H1 (cell line): ENCODE results near the gene DHRS3.

Source experiments
- CHD2 ChIP-seq: IDR thresholded peaks from 2 replicates; pipeline ENCODE4 v1.6.1; 2012; ENCODE audit warnings: low read length, improper control_type of control experiment
- CTCF ChIP-seq, 3 experiments: IDR thresholded peaks; 1 replicate in 2 of 3; 2 replicates in 1 of 3; pipeline versions ENCODE4 v1.5.1 to v1.6.1; 2011; ENCODE audit warnings: low read length in 3 of 3, mild to moderate bottlenecking in 3 of 3, inconsistent platforms in 2 of 3, low read depth in 1 of 3, moderate library complexity in 1 of 3; ENCODE audit not compliant: insufficient read depth in 1 of 3; ENCODE audit errors: control extremely low read depth in 1 of 3
- EGR1 ChIP-seq: IDR thresholded peaks from 2 replicates; pipeline ENCODE4 v1.6.1; 2011; ENCODE audit warnings: low read depth, low read length, borderline replicate concordance
- EP300 ChIP-seq, 2 experiments: IDR thresholded peaks; 1 replicate in 1 of 2; 2 replicates in 1 of 2; pipeline ENCODE4 v1.6.1; 2011 to 2012; ENCODE audit warnings: low read depth in 2 of 2, low read length in 2 of 2, mild to moderate bottlenecking in 2 of 2, borderline replicate concordance in 1 of 2, inconsistent platforms in 1 of 2, moderate library complexity in 1 of 2
- HDAC2 ChIP-seq, 2 experiments: fragments of 300-600 bp in 1 of 2; sonication (generic) in 1 of 2; IDR thresholded peaks; 2 replicates each; pipeline ENCODE4 v1.6.1; 2011 to 2012; ENCODE audit warnings: low read depth in 2 of 2, low read length in 2 of 2, mild to moderate bottlenecking in 2 of 2, moderate library complexity in 2 of 2, borderline replicate concordance in 1 of 2, inconsistent platforms in 1 of 2
- JUN ChIP-seq: IDR thresholded peaks from 2 replicates; pipeline ENCODE4 v1.6.1; 2011; ENCODE audit warnings: low read depth, mild to moderate bottlenecking, improper control_type of control experiment, low read length
- POLR2A ChIP-seq, 2 experiments: IDR thresholded peaks; 1 replicate in 1 of 2; 2 replicates in 1 of 2; pipeline ENCODE4 v1.6.1; 2011; ENCODE audit warnings: low read depth in 2 of 2, low read length in 2 of 2, mild to moderate bottlenecking in 2 of 2; ENCODE audit errors: control extremely low read depth in 1 of 2
- POLR2AphosphoS5 ChIP-seq: IDR thresholded peaks from 2 replicates; pipeline ENCODE4 v1.6.1; 2011; ENCODE audit warnings: low read depth, low read length
- SIN3A ChIP-seq, 2 experiments: IDR thresholded peaks in 1 of 2; conservative IDR thresholded peaks in 1 of 2; 2 replicates each; pipeline ENCODE4 v1.6.1; 2011 to 2012; ENCODE audit warnings: low read length in 2 of 2, improper control_type of control experiment in 1 of 2, low read depth in 1 of 2, mild to moderate bottlenecking in 1 of 2
- TAF1 ChIP-seq: IDR thresholded peaks from 2 replicates; pipeline ENCODE4 v1.6.1; 2011; ENCODE audit warnings: mild to moderate bottlenecking, low read depth, low read length
- YY1 ChIP-seq: IDR thresholded peaks from 2 replicates; pipeline ENCODE4 v1.6.1; 2011; ENCODE audit warnings: low read depth, mild to moderate bottlenecking, low read length
- ZNF274 ChIP-seq: IDR thresholded peaks from 2 replicates; pipeline ENCODE4 v1.7.0; 2012; ENCODE audit warnings: low read length, borderline replicate concordance; ENCODE audit errors: extremely low read depth

- TF ChIP-seq CTCF (IDR thresholded peaks at IDR 0.05; ENCODE audit: control extremely low read depth in 1 of 3, insufficient read depth in 1 of 3, low read depth in 1 of 3, low read length in 3 of 3) = no peak
- TF ChIP-seq POLR2AphosphoS5 = no peak
- TF ChIP-seq YY1 = no peak
- TF ChIP-seq EGR1 = no peak
- TF ChIP-seq JUN = no peak
- no peak for TF ChIP-seq ZNF274
- TF ChIP-seq HDAC2 (IDR thresholded peaks at IDR 0.05; ENCODE audit: borderline replicate concordance in 1 of 2, low read depth in 2 of 2, low read length in 2 of 2) = no peak
- TF ChIP-seq EP300 (IDR thresholded peaks at IDR 0.05; ENCODE audit: borderline replicate concordance in 1 of 2, low read depth in 2 of 2, low read length in 2 of 2) = no peak
- TF ChIP-seq POLR2A (IDR thresholded peaks at IDR 0.05; ENCODE audit: control extremely low read depth in 1 of 2, low read depth in 2 of 2, low read length in 2 of 2) = no peak
- TF ChIP-seq SIN3A (conservative IDR thresholded peaks at IDR 0.05 in 1 of 2, IDR thresholded peaks at IDR 0.05 in 1 of 2; ENCODE audit: low read depth in 1 of 2, low read length in 2 of 2) = no peak
- no peak for TF ChIP-seq CHD2
- TF ChIP-seq TAF1 = no peak
Measured at GRCh38 chr1:12607263-12607662, 10.7 kb downstream of the DHRS3 start.
